Posterior cingulate gyrus (tissue), 11 donors: ENCODE results near the gene NOXO1.
A peak's percentile ranks its signal among the peaks of the same experiment; 100 is the strongest.
"Not testable (repeated sequence)": the region's sequence is repeated elsewhere in the genome, so short reads cannot be mapped to it uniquely, and the experiment has no call there.

Source experiments
- DNase-seq, 10 donors: peaks; one replicate each; pipeline versions ENCODE4 v3.0.0 to v3.0.0-alpha.2; 2020 to 2021; ENCODE audit warnings: mixed read lengths in 3 of 10
- intact Hi-C: fragments of 100-400 bp; cut with DNase I; formaldehyde crosslinking; loops from one replicate; pipeline ENCODE4 v1.15.1; 2023

Gene NOXO1

DNA sequence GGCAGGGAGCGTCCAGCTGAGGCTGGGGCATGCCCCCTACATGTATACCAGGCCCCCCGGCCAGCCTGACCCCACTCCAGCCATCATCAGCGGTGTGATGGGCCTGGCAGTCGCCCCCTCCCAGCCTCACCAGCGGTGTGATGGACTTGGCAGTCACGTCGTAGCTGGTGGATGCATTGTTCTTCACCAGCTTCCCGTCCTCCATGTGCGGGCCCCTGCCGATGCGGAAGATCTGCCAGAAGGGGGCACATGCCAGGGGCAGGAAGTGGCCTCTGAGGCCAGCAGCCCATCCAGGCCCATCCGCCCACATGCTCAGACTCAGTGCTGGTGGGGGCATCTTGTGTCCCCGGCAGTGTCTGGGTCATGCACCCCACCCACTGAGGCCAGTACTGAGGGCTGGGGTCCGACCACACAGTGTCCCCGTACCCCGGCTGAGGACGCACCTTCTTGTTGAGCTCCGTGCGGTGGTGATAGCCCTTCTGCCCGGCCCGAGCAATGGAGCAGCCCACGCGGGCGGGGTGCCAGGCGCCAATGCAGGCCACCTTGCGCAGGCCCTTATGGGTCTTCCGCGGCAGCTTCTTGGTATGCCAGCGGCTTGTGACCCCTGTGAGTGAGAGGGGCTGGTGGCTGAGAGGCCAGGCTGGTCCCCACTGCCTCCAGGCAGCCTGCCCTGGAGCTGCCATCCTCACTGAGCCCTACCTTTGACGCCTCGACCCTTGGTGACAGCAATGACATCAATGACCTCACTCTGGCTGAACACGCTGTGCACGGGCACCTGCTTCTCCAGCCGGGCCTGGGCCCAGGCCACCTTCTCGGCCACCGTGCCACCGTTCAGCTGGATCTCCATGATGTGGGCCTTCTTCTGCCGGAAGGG lies 34.5 kb downstream of the NOXO1 start:
- DNase-seq: no peak
- intact Hi-C loops: no loop called here

DNA sequence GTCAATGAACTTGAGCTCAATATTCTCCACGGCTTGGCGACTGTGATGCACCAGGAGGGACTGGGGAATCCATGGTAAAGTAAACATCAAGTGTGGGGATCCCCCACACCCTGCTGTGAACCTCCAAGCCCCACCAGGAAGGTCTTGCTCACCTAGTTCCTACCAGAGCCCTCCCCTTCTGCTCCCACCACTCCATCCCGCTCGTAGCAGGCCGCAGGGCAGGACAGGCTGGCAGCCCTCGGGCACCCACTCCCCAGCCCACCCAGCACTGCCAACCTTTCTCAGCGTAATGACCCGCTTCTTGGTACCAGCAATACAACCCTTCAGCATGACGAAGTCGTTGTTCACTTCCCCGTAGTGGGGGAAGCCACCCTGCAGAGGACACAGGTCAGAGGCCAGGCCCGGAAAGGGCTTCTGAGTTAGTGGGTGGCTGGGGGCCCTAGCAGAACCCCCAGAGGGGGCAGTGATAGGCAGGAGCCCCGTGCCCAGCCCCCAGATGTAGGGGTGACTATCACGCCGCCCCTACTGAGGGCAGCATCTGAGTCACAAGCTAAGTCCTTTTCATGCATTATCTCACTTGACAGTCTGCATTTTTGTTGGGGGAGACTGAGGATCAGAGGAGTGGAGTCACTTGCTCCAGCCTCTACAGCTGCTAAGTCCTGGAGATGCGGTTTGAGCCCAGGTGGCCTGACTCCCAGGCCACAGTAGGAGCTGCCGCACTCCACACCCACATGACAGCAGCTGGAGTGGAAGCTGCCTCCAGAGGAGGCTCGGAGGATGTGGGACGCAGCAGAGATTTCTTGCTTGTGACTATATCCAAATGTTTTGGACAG lies 35.5 kb downstream of the NOXO1 start:
- DNase-seq: no peak

DNA sequence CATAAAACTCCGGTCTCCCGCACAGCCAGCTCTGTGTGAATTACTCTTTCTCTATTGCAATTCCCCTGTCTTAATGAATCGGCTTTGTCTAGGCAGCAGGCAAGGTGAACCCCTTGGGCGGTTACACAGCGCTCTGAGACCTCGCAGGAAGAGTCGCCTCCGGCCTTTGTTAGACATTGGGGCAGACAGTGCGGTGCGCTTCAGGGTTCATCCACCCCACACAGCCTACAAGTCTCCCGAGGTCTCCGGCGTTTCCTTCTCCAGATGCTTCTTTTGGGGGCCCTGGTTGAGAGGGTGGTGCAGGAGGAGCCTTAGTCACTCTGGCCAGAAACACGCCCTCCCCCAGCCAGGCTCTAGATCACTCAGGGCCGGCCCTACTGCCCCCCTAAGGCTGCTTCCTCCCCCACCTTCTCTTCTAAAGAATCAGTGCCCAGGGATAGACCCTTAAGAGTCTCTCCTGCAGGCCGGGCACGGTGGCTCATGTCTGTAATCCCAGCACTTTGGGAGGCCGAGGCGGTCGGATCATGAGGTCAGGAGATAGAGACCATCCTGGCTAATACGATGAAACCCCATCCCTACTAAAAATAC lies 36.6 kb downstream of the NOXO1 start:
- no peak for DNase-seq
- intact Hi-C loops: no loop called here

More for the DNA sequence above, 35.5 kb downstream of the NOXO1 start:
- intact Hi-C loops: no loop called here

DNA sequence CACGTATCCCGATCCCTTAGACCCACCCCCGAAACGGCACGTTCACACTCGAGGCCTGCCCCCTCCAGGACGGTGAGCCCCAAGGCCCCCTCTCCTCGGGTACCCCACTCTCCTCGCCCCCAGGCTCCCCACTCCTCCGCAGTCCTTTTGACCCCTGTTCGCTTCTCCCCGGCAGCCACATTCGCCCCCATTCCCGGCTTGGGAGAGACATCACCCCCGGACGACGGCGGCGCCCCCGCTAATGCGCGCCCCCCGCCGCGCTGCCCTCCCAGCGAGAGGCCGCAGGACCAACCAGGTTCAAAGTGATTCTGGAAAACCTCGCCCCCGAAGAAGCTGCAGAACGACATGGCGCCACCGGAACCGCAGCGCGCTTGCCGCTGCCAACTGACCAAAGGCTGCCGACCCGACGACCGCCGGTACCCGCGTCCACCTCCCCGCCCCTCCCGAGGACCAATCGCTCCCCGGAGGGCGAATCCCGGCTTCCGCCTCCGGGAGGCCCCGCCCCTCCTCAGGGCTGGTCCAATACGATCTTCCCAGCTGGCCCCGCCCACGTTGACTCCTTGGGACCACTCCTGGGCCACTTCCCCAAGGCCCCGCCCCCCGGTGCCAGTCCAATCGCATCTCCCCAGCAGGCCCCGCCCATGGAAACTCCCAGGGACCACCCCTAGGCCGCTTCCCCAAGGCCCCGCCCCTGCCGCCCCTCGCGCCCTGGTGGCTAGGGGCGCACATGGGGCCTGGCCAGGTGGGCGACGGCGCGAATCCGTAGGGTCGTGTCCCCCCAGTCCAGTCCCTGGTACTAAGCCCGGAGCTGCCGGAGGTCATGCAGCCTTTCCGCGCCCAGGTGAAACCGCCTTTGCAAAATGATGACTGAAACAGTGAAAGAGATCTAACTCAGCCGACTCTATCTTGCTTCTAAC lies 38.2 kb downstream of the NOXO1 start, which contains the start of gene MSRB1:
Gene MSRB1, minus strand, starts transcription at position 390 of the 917 bp plus-strand sequence. Its CDS starts 43 bp downstream, at position 347.
- peak; percentile 98 to 100 (median 100) for DNase-seq
- intact Hi-C loops: no loop called here

DNA sequence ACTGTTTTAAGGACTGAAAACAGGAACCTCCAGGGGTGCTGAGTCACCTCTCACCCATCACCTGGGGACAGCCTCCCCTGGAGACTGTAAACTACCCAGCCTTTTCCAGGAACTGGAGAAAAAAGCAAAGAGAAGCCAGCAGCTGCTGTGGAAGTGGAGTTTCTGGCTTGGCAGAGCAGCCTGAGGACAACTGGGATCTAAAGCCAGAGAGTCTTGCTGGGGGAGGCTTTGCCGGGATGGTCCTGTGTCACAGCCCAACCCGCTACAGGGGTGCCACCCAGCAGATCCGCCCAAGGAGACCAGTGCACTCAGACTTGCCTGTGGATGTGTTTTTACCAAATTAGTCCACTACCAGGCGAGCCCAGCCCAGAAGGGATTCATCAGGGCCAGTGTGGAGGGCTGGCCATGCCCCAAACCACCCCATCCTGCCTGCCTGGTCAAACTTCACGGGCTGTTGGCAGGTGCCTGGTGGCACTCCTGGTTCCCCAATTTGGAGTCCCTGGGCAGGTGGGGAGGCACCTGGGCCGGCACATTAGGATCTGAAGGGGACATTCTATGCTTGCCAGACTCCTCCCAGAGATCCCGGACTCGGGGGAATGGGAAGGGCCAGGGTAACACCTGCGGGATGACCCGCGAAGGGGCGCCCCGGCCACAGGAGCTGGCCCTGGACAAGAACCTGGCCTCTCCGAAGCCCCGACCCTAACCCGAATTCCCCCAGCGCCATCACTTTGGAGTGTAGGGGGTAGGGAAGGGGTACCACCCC lies 39.0 kb downstream of the NOXO1 start:
- intact Hi-C loops: no loop called here
- no peak for DNase-seq

DNA sequence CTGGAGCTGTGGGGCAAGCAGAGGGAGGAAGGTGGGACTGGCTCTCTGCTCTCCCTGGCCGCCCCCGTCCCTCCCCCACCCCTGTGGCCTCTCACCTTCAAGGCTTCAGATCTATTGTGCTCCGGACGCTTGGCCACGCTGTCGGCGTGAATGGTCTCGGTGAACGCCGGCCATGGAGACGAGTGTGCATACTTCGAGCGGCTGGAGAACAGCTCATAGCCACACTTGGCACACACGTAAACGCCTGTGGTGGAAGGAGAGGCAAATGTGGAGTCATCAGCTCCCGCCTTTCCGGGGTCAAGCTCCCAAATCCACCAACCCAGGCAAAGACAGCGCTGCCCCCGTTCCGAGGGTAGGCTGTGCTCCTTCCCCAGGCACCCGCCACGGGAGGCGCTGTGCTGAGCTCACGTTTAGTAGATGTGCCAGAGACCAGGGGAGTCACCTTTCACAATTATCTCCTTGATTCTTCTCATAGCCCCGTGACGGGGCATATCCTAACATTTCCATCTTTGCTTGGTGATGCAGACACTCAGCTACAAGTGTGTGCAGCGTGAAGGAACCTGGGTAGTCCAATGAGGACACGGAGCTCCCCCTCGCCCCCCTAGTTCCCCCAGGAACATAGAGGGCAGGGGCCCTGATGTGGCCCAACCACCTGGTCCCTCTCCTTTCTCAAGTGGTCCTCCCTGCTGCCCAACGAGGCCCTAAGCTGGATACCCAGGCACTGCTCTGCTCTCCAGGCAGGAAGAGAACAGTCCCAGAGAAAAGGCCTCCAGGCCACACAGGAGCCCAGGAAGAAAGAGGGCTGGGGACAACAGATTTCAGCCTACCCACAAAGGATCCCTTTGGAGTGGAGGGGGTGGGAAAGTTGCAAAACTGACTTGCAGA lies 39.9 kb downstream of the NOXO1 start:
- intact Hi-C loops: no loop called here
- DNase-seq: no peak

DNA sequence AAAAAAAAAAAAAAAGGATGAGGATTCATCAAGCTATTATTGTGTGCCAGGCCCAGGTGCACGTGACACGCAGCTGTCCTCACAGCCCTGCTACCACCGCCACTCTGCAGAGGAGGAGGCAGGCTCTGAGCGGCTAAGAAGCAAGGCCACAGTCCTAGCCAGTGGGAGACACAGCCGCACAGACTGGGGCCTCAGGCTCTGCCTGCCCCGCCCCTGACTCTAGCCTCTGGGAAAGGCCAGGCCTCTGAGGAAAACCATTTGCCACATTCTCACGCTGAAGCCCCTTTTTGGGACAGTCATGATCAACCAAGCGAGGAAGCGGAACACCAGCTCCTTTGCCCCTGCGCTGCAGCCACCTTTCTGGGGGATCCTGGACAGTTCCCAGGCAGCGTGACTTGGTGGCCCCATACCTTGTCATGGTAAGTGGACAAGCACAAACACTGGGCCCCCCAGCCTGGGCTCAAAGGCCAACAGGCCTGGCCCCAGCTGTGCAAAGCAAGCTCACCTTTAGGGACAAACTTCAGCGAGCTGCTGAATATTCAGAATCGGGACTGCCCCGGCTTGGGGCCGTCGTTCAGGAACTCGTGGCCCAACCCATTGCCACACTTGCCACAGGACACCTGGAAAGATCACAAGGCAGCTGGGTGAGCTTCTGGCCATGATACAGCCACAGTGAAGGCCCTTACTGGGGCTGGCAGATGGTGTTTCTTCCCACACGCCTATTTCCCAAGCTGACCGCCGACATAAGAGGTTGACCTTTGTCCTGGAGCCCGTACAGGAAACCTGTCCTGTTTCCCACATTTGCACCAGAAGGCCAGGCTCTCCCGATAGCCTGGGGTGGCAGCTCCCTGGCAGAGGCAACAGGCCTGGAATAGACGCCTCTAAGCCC lies 40.8 kb downstream of the NOXO1 start:
- intact Hi-C loops: no loop called here
- no peak for DNase-seq

DNA sequence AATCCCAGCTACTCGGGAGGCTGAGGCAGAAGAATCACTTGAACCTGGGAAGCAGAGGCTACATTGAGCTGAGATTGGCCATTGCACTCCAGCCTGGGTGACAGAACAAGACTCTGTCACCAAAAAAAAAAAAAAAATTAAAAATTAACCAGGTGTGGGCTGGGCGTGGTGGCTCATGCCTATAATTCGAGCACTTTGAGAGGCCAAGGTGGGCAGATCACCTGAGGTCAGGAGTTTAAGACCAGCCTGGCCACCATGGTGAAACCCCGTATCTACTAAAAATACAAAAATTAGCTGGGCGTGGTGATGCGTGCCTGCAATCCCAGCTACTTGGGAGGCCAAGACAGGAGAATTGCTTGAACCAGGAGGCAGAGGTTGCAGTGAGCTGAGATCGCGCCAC lies 41.4 kb downstream of the NOXO1 start:
- DNase-seq, intact Hi-C loops: not testable (repeated sequence)

DNA sequence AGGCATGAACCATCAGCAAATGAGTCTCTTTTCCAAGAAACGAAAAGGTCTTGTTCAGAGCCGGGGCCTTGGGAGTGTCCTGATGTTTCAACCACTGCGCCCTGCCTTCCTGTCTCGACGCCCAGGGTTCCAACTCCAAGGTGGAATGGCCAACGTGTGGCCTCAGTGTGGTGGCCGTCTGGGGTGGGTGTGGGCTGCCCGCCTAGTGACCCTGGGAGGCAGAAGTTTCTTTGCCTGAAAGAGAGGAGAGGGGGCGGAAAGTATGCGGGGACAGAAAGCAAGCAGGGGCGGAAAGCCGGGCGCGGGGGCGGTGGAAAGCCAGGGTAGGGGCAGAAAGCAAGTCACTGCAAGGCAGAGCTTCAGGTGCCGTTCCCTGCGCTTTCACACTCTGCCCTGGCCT lies 42.4 kb downstream of the NOXO1 start:
- DNase-seq: no peak
- intact Hi-C loops: no loop called here

DNA sequence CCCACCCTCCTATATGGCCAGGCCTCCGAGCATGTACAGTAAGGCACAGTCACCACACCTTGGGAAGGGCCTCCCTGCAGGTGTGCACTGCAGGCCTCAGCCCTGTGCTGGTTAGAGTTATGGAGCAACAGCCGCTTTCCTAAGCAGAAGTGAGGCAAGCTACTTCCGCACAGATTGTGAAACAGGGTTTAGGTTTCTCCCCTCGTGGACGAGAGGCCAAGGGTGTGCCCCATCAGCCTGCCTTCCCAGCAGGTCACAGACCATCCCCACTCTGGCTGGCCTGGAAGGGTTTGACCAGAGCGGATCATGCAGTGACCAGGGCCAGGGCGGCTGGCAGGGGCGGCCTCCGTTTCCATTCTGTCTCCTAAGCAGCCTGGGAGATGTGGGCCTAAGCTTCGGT lies 43.0 kb downstream of the NOXO1 start:
- no peak for DNase-seq
- intact Hi-C loops: no loop called here

DNA sequence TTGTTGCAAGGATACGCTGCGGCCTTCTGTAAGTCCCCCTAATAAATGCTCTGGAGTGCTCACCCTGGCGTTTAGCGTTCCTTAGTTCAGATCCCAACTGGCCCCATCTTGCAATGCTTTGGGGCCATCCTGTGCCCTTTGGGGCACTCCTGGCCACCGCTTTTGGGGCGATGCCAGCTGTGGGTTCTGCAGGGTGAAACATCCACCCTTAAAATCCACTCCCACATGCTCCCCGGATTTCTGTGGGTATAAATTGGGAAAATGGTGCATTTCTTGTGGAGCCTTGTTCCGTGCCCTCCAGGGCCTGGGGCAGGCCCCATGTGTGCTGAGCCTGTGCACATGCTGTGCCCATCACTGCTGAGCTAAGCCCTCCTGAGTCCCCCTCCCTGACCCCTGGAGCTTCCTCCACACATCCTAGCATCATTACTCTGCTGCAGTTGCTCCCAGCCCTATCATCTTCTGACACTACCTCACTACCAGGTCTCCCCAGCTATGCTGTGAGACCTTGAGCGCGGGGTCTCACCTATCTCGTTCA lies 44.3 kb downstream of the NOXO1 start:
- no peak for DNase-seq
- intact Hi-C loops: no loop called here

DNA sequence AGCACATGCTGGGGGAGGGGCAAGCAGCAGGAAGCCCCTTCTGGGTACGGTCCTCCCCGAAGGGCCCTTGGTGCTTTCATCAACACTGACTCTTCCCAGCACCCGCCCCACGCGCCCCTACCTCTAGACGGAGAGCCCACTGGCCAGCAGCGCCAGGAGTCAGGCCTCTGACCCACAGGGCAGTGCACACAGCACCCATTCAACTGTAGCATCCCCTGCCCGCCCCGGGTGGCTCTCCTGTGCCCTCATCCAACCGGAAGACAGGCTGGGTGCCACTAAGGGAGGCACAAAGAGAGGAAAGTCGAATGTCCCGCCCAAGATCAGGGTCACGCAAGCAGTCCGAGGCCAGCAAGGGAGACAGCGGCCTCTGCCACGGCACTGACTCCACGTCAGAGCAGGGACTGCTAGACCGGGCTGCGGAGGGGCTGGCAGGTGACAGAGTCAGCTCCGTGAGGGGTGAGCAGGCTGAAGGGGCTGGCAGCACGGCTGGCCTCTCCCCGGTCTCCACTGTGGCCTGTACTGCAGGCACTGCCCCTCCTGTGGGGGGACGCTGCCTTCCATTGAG lies 48.1 kb downstream of the NOXO1 start:
- DNase-seq: no peak
- intact Hi-C loops: no loop called here

DNA sequence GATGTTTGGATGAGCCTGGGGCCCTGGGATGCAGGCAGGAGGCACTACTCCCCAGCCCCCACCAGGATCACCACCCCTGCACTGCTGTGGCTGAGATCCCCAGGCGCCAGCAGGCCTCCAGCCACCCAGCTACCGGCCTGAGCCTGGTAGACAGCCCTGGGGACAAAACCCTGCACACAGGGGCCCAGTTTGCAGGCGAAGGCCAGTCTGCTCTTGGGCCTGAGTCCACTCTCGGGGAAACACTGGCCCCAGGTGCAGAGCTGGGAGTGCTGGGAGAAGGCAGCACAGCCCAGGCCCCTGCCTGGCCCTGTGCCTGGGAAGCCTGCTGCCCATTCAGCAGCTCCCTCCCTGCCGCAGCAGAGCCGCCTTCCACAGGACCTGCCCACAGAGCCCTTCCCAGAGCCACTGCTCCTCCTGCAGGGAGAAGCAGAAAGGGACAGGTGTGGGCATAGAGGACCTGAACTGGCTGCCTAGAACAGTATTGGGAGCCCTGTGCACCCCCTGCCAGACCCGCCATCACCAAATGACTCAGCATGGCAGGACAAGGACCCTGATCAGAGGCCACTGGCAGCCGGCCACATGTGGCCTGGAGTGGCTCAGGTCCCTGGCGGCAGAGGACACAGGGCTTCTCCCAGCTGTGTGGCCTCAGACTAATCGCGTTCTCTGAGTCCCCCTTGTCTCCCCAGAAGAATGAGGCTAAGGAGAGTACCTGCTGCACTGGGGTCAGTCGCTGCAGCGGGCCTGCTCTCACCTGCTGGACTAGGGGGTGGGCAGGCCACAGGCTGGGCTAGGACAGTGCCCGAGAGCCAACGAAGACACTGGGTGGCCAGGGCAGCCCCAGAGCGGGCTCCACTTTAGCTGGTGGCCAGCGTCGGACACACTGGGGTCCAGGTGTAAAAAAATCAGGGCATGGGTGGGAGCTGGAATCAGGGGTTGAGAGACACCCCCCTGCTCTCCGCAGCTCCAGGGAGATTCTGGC lies 48.9 kb downstream of the NOXO1 start:
- DNase-seq: no peak
- intact Hi-C loops: no loop called here

DNA sequence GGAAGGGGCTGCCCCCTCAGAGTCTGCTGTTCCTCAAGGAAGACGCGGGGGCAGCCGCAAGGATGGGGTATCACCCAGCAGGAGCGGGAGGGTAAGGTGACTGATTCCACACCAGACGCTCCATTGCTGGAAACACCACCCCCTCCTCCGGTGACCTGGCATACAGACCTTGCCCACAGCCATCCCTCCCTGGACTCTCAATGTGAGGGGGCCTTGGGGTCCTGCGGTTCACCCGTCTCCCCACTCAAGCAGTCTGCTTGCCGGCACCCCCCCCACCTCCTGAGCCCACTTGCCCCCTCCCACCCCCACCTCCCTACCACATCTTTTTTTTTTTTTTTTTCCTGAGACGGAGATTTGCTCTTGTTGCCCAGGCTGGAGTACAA lies 50.9 kb downstream of the NOXO1 start:
- DNase-seq: no peak
- intact Hi-C loops: no loop called here

DNA sequence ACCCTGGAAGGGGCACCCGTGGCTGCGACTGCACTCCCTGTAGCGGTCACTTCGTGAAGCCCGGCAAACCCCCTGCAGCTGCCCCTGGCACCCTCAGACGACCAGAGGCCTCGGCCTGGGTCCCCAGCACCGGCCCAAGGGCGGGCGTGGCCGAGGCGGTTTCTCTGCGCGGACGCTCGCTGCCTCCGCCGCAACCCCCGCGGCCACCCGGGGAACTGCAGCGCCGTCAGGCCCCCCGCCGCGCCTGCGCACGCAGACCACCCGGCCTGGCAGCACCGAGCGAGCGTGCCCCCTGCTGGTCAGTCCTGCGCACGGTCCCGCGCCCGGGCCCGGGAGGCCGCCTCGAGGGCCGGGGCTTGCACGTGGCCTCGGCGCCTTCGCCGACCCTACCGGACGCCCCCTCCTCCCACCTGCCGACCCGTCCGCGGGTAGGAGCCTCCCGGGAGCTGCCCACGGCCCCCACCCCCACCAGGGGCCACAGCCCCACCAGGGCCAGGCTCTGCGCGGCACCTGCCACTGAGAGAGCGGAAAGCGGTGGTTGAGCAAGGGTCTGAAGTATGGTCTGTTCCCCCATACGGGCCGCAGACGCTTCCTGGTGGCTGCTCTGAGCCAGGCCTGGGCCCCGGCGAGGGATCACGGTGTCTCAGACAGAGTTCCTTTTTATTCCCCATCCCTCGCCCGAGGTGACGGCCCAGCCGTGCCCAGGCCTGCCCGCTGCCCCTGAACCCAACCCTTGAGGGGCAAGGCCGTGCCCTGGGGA lies 51.5 kb downstream of the NOXO1 start:
- intact Hi-C loops: loop anchor here (1.0 kb wide), 1 partner anchor 66 kb away; no protein-coding TSS in a partner anchor
- DNase-seq: peak; percentile 78 to 98 (median 86)
